ENCODE data around the gene ZNF135.

ZNF135 gene

GRCh38 chr19:58037927-58038687, 21.0 kb upstream of the ZNF135 start:
- no peak overlapping the region for H3K9ac ChIP-seq
- no peak overlapping the region for H3K4me3 ChIP-seq (IDR thresholded peaks at IDR 0.05; ENCODE audit: insufficient read depth, low read depth, low read length)
- H3K79me2 ChIP-seq (ENCODE audit: insufficient read depth, low read depth) = no peaks in the 10 kb centered on the region
- no peak overlapping the region for H2AFZ ChIP-seq (ENCODE audit: low read depth)
- H3K4me2 ChIP-seq = no peak overlapping the region
- TF ChIP-seq CTCF (conservative IDR thresholded peaks at IDR 0.05; ENCODE audit: low read depth, low read length) = no peak
- H3K36me3 ChIP-seq (ENCODE audit: insufficient read depth) = no peaks in the 10 kb centered on the region
- no peak overlapping the region for H3K27ac ChIP-seq
- peaks cover 13% of the 10 kb centered on the region; the same call in 1 of the 2 replicates for H3K27me3 ChIP-seq (ENCODE audit: insufficient read depth, low read depth)
- no peaks in the 10 kb centered on the region for H3K4me1 ChIP-seq (ENCODE audit: low read depth, poor library complexity, severe bottlenecking)
- H4K20me1 ChIP-seq (ENCODE audit: insufficient read depth) = no peaks in the 10 kb centered on the region

GRCh38 chr19:58038688-58039204, 20.3 kb upstream of the ZNF135 start:
- H3K27me3 ChIP-seq (ENCODE audit: insufficient read depth, low read depth) = peaks cover 13% of the 10 kb centered on the region; the same call in 1 of the 2 replicates
- H3K4me2 ChIP-seq = no peak overlapping the region
- no peak overlapping the region for H2AFZ ChIP-seq (ENCODE audit: low read depth)
- no peak overlapping the region for H3K27ac ChIP-seq
- H3K4me1 ChIP-seq (ENCODE audit: low read depth, poor library complexity, severe bottlenecking) = no peaks in the 10 kb centered on the region
- no peak for TF ChIP-seq CTCF (conservative IDR thresholded peaks at IDR 0.05; ENCODE audit: low read depth, low read length)
- no peak overlapping the region for H3K9ac ChIP-seq
- H3K79me2 ChIP-seq (ENCODE audit: insufficient read depth, low read depth) = no peaks in the 10 kb centered on the region
- H3K4me3 ChIP-seq (IDR thresholded peaks at IDR 0.05; ENCODE audit: insufficient read depth, low read depth, low read length) = no peak overlapping the region
- H3K36me3 ChIP-seq (ENCODE audit: insufficient read depth) = no peaks in the 10 kb centered on the region
- H4K20me1 ChIP-seq (ENCODE audit: insufficient read depth) = no peaks in the 10 kb centered on the region

GRCh38 chr19:58040751-58041525, 18.1 kb upstream of the ZNF135 start:
- Histone ChIP-seq H4K20me1 (ENCODE audit: insufficient read depth) (no peaks in the 10 kb centered on the region), H3K4me2 (no peak overlapping the region), H3K9ac (no peak overlapping the region), H3K36me3 (ENCODE audit: insufficient read depth) (no peaks in the 10 kb centered on the region), H2AFZ (ENCODE audit: low read depth) (no peak overlapping the region), H3K27me3 (ENCODE audit: insufficient read depth, low read depth) (peaks cover 15% of the 10 kb centered on the region; the same call in 1 of the 2 replicates), H3K27ac (no peak overlapping the region), H3K79me2 (ENCODE audit: insufficient read depth, low read depth) (no peaks in the 10 kb centered on the region), H3K4me1 (ENCODE audit: low read depth, poor library complexity, severe bottlenecking) (no peaks in the 10 kb centered on the region), H3K4me3 (IDR thresholded peaks at IDR 0.05; ENCODE audit: insufficient read depth, low read depth, low read length) (no peak overlapping the region)
- no peak for TF ChIP-seq CTCF (conservative IDR thresholded peaks at IDR 0.05; ENCODE audit: low read depth, low read length)

- no peak overlapping the region for H2AFZ ChIP-seq (ENCODE audit: low read depth)
Measured at GRCh38 chr19:58042495-58043340, 16.4 kb upstream of the ZNF135 start.

More at GRCh38 chr19:58042495-58043340, 16.4 kb upstream of the ZNF135 start:
- Histone ChIP-seq H3K4me3 (IDR thresholded peaks at IDR 0.05; ENCODE audit: insufficient read depth, low read depth, low read length) (no peak overlapping the region), H4K20me1 (ENCODE audit: insufficient read depth) (no peaks in the 10 kb centered on the region), H3K27me3 (ENCODE audit: insufficient read depth, low read depth) (peaks cover 10% of the 10 kb centered on the region; the same call in 1 of the 2 replicates), H3K79me2 (ENCODE audit: insufficient read depth, low read depth) (no peaks in the 10 kb centered on the region), H3K4me1 (ENCODE audit: low read depth, poor library complexity, severe bottlenecking) (no peaks in the 10 kb centered on the region), H3K9ac (no peak overlapping the region), H3K36me3 (ENCODE audit: insufficient read depth) (no peaks in the 10 kb centered on the region), H3K27ac (no peak overlapping the region), H3K4me2 (no peak overlapping the region)
- no peak for TF ChIP-seq CTCF (conservative IDR thresholded peaks at IDR 0.05; ENCODE audit: low read depth, low read length)

All from KMS-11 (cell line).